Measurements from ENCODE around the gene HOMER3. TPM values are rescaled to one million over a fixed set of nuclear protein-coding genes. Genes with fewer than 3 reads are reported as not detected.
"Not testable (repeated sequence)": the region's sequence is repeated elsewhere in the genome, so short reads cannot be mapped to it uniquely, and the experiment has no call there.

HOMER3 gene
- total RNA-seq, 1 experiment from 2014 or later = not detected

DNA sequence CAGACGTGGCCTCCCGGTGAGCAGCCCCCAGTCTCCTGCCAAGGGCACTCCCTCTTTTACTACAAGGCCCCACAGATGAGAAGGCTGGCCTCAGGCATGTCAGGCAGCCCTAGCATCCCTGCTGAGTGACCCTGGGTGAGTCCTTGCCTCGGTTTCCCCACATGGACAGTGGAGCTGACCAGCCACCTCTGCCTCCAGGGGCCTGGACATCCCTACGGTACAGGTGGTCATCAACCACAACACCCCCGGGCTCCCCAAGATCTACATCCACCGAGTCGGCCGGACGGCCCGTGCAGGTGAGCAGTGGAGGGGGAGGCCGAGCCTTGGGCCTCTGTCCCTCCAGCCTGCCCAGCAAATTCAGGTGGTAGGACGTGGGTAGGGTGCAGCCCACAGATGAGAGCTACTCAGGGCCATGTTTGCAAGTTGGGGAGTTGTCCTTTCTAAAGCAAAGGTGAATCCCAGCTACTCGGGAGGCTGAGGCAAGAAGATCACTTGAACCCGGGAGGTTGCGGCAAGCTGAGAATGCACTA lies 16.3 kb downstream of the HOMER3 start:
- Histone ChIP-seq H3K27me3 (ENCODE audit: low read length) (no peaks in the 10 kb centered on the region), H3K79me2 (ENCODE audit: low read length) (peaks cover 18% of the 10 kb centered on the region), H3K36me3 (ENCODE audit: insufficient read depth, low read length) (peaks cover 16% of the 10 kb centered on the region), H3K9ac (ENCODE audit: low read length) (no peak overlapping the region), H3K9me3 (ENCODE audit: low read length) (no peaks in the 10 kb centered on the region), H4K20me1 (ENCODE audit: insufficient read depth, low read depth, low read length) (no peaks in the 10 kb centered on the region), H3K27ac (ENCODE audit: low read length) (no peak overlapping the region), H3K9me2 (replicated peaks; ENCODE audit: insufficient read depth, low read length) (no peaks in the 10 kb centered on the region), H3K4me3 (ENCODE audit: low read length) (no peak overlapping the region), H3K4me1 (ENCODE audit: low read length) (peaks cover 11% of the 10 kb centered on the region), H3K4me2 (ENCODE audit: low read depth, low read length, poor library complexity, severe bottlenecking) (no peak overlapping the region), H2AFZ (ENCODE audit: low read length) (no peak overlapping the region)
- DNase-seq = no peak

DNA sequence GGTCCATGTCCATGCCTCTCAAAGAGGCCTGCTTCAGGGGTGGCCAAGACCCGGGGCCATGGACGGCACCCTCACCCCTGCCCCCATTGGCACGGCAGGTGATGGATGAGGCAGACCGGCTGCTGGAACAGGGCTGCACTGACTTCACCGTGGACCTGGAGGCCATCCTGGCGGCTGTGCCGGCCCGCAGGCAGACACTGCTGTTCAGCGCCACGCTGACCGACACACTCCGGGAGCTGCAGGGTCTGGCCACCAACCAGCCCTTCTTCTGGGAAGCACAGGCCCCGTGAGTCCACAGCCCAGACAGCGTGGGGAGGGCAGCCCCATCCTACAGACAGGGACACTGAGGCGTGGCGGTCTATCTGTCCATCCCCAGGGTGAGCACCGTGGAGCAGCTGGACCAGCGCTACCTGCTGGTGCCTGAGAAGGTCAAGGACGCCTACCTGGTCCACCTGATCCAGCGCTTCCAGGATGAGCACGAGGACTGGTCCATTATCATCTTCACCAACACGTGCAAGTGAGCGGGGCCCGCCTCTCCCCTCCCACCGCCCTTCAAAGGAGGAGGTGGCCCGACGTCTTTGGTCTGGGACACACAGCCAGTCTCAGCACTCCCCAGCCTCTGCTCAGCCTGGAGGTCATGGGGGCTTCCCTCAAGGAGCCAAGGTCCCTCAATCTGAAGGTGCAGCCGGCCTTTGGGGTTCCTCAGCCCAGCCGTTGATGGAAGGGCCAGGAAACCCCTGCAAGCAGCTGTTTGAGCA lies 18.6 kb downstream of the HOMER3 start:
- H3K79me2 ChIP-seq (ENCODE audit: low read length) = peaks cover 36% of the 10 kb centered on the region
- no peak overlapping the region for H2AFZ ChIP-seq (ENCODE audit: low read length)
- H3K9ac ChIP-seq (ENCODE audit: low read length) = no peak overlapping the region
- no peak for DNase-seq
- H4K20me1 ChIP-seq (ENCODE audit: insufficient read depth, low read depth, low read length) = no peaks in the 10 kb centered on the region
- H3K36me3 ChIP-seq (ENCODE audit: insufficient read depth, low read length) = peaks cover 16% of the 10 kb centered on the region
- no peaks in the 10 kb centered on the region for H3K9me2 ChIP-seq (replicated peaks; ENCODE audit: insufficient read depth, low read length)
- H3K4me2 ChIP-seq (ENCODE audit: low read depth, low read length, poor library complexity, severe bottlenecking) = no peak overlapping the region
- no peak overlapping the region for H3K4me3 ChIP-seq (ENCODE audit: low read length)
- H3K9me3 ChIP-seq (ENCODE audit: low read length) = no peaks in the 10 kb centered on the region
- no peak overlapping the region for H3K27ac ChIP-seq (ENCODE audit: low read length)
- peaks cover 22% of the 10 kb centered on the region for H3K4me1 ChIP-seq (ENCODE audit: low read length)
- no peaks in the 10 kb centered on the region for H3K27me3 ChIP-seq (ENCODE audit: low read length)

DNA sequence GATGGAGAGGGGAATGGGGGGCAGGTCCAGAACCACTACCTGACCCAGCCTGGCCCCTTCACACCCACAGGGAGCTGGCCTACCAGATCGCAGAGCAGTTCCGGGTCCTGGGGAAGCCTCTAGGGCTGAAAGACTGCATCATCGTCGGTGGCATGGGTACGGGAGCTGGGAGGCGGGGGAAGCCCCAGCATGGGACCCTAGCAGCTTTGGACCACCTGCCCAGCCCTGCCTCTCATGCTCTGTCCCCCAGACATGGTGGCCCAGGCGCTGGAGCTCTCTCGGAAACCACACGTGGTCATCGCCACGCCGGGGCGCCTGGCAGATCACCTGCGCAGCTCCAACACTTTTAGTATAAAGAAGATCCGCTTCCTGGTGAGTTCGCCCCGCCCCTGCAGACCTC lies 19.4 kb downstream of the HOMER3 start:
- no peak overlapping the region for H3K4me2 ChIP-seq (ENCODE audit: low read depth, low read length, poor library complexity, severe bottlenecking)
- no peak overlapping the region for H3K9ac ChIP-seq (ENCODE audit: low read length)
- peaks cover 44% of the 10 kb centered on the region for H3K79me2 ChIP-seq (ENCODE audit: low read length)
- peaks cover 16% of the 10 kb centered on the region for H3K36me3 ChIP-seq (ENCODE audit: insufficient read depth, low read length)
- H2AFZ ChIP-seq (ENCODE audit: low read length) = no peak overlapping the region
- H3K4me1 ChIP-seq (ENCODE audit: low read length) = peaks cover 22% of the 10 kb centered on the region
- H3K9me3 ChIP-seq (ENCODE audit: low read length) = no peaks in the 10 kb centered on the region
- no peak overlapping the region for H3K27ac ChIP-seq (ENCODE audit: low read length)
- no peaks in the 10 kb centered on the region for H3K9me2 ChIP-seq (replicated peaks; ENCODE audit: insufficient read depth, low read length)
- H3K4me3 ChIP-seq (ENCODE audit: low read length) = no peak overlapping the region
- H3K27me3 ChIP-seq (ENCODE audit: low read length) = no peaks in the 10 kb centered on the region
- H4K20me1 ChIP-seq (ENCODE audit: insufficient read depth, low read depth, low read length) = no peaks in the 10 kb centered on the region
- no peak for DNase-seq

DNA sequence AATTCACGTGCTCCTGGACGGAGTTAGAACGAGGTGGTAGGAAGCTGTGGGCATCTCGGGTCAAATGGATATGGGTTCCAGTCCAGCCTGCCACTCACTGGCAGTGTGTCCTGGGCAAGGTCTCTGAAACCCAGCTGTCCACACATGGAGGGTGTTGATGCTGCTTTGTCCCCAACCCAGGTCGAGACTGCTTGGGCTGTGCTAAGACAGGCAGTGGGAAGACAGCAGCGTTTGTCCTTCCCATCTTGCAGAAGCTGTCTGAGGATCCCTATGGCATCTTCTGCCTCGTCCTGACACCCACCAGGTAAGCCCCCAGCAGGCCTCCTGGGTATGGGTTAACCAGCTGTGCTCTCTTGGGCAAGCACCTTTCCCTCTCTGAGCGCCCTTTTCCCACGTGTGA lies 20.6 kb downstream of the HOMER3 start:
- no peak overlapping the region for H3K27ac ChIP-seq (ENCODE audit: low read length)

DNA sequence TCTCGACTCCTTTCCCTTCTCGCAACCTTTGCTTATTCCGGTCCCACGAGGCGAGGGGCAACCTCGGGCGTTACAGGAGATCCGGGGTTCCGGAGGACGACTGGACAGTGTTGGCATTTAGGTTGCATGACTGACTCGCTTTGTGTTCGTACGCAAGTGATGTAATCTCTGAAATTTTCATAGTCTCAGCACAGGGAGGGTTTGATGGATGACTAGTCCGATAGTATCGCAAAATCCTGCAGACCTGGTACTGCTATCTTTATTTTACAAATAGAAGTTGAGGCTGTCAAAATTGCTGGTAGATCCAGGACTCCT lies 21.2 kb downstream of the HOMER3 start:
- Histone ChIP-seq H3K9me3 (ENCODE audit: low read length) (no peaks in the 10 kb centered on the region), H2AFZ (ENCODE audit: low read length) (no peak overlapping the region; the same call in 1 of the 2 replicates), H3K27me3 (ENCODE audit: low read length) (no peaks in the 10 kb centered on the region), H4K20me1 (ENCODE audit: insufficient read depth, low read depth, low read length) (peaks cover 6% of the 10 kb centered on the region; the same call in 1 of the 2 replicates), H3K4me1 (ENCODE audit: low read length) (peaks cover 22% of the 10 kb centered on the region), H3K9me2 (replicated peaks; ENCODE audit: insufficient read depth, low read length) (no peaks in the 10 kb centered on the region), H3K4me3 (ENCODE audit: low read length) (peak overlapping the region; percentile 98), H3K36me3 (ENCODE audit: insufficient read depth, low read length) (peaks cover 14% of the 10 kb centered on the region), H3K79me2 (ENCODE audit: low read length) (peaks cover 60% of the 10 kb centered on the region), H3K27ac (ENCODE audit: low read length) (no peak overlapping the region), H3K9ac (ENCODE audit: low read length) (peak overlapping the region; percentile 90), H3K4me2 (ENCODE audit: low read depth, low read length, poor library complexity, severe bottlenecking) (peak overlapping the region; percentile 96)
- no peak for DNase-seq

More for the DNA sequence above, 20.6 kb downstream of the HOMER3 start:
- Histone ChIP-seq H3K4me2 (ENCODE audit: low read depth, low read length, poor library complexity, severe bottlenecking) (peak overlapping the region; percentile 96), H3K9ac (ENCODE audit: low read length) (peak overlapping the region; percentile 90), H3K9me2 (replicated peaks; ENCODE audit: insufficient read depth, low read length) (no peaks in the 10 kb centered on the region), H3K9me3 (ENCODE audit: low read length) (no peaks in the 10 kb centered on the region), H3K79me2 (ENCODE audit: low read length) (peaks cover 55% of the 10 kb centered on the region), H3K36me3 (ENCODE audit: insufficient read depth, low read length) (peaks cover 10% of the 10 kb centered on the region), H3K4me3 (ENCODE audit: low read length) (peak overlapping the region; percentile 98), H4K20me1 (ENCODE audit: insufficient read depth, low read depth, low read length) (peaks cover under 1% of the 10 kb centered on the region; the same call in 1 of the 2 replicates), H3K4me1 (ENCODE audit: low read length) (peaks cover 22% of the 10 kb centered on the region), H3K27me3 (ENCODE audit: low read length) (no peaks in the 10 kb centered on the region), H2AFZ (ENCODE audit: low read length) (no peak overlapping the region)
- no peak for DNase-seq

DNA sequence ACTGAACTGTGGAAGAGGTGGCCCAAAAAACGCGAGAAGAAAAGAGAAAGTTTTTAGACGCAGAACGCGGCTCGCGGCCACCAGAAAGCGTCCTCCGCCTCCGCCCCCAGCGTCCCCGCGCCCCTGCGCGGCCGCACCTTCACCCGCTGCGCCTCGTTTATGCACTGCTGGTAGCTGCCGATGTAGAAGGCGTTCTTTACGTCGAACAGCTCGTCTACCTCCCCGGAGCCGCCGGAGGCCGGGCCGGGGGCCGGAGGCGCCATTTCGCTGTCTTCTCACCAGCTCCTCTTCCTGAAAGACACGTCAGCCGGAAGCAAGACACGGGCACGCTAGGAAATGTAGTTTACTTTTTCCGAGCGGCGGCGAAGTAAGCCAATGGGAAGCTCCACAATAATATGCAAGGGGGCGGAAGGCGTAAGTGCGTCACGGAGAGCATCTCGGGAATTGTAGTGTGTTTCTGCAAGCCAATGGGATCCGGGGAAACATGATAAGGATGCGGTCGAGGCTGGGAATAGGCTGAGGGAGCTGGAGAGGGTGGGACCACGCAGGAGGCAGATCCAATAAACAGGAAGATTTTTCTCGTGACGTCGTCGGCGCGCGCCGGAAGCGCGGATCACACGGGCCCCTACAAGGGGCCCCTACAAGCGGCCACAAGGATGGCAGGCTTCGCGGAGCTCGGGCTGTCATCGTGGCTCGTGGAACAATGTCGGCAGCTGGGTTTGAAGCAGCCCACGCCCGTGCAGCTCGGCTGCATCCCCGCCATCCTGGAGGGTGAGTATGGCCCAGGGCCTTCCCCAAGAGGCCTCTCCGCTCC lies 21.7 kb downstream of the HOMER3 start, which contains the start of the genes COPE and DDX49:
Gene COPE (minus strand): TSS at position 302 of the 814 bp plus-strand sequence. CDS start 39 bp downstream, at position 263.
Gene DDX49 (plus strand): TSS at position 630 of the 814 bp plus-strand sequence. CDS start 27 bp downstream, at position 657.
- Histone ChIP-seq H3K27ac (ENCODE audit: low read length) (peak within 1 kb of the TSS; percentile 29; the same call in 1 of the 2 replicates), H3K9me3 (ENCODE audit: low read length) (no peaks in the 10 kb centered on the region), H2AFZ (ENCODE audit: low read length) (peak within 1 kb of the TSS; percentile 34; the same call in 1 of the 2 replicates), H3K9me2 (replicated peaks; ENCODE audit: insufficient read depth, low read length) (no peaks in the 10 kb centered on the region), H3K4me2 (ENCODE audit: low read depth, low read length, poor library complexity, severe bottlenecking) (peak within 1 kb of the TSS; percentile 96), H3K4me1 (ENCODE audit: low read length) (peaks cover 22% of the 10 kb centered on the region), H3K9ac (ENCODE audit: low read length) (peak within 1 kb of the TSS; percentile 90), H4K20me1 (ENCODE audit: insufficient read depth, low read depth, low read length) (peaks cover 6% of the 10 kb centered on the region; the same call in 1 of the 2 replicates), H3K27me3 (ENCODE audit: low read length) (no peaks in the 10 kb centered on the region), H3K79me2 (ENCODE audit: low read length) (peaks cover 62% of the 10 kb centered on the region), H3K4me3 (ENCODE audit: low read length) (peak within 1 kb of the TSS; percentile 98), H3K36me3 (ENCODE audit: insufficient read depth, low read length) (peaks cover 9% of the 10 kb centered on the region)
- DNase-seq = peak; percentile 100

DNA sequence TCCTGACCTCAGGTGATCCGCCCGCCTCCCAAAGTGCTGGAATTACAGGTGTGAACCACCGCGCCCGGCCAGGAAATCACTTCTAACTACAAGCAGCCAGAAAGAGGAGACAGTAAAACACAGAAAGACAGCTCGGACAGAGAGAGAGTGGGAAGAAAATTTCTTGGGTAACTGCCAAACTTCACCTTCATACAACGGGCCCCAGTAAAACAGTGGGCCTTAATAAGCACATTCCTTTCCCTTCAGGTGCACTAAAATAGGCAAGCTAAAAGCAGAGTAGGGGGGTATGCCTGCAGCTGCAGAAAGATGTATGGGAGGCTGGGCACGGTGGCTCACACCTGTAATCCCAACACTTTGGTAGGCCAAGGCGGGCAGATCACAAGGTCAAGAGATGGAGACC lies 23.4 kb downstream of the HOMER3 start:
- not testable (repeated sequence) for H3K9me2 ChIP-seq (replicated peaks; ENCODE audit: insufficient read depth, low read length); H3K9me3 ChIP-seq (ENCODE audit: low read length); H4K20me1 ChIP-seq (ENCODE audit: insufficient read depth, low read depth, low read length); H2AFZ ChIP-seq (ENCODE audit: low read length); H3K27ac ChIP-seq (ENCODE audit: low read length); DNase-seq; H3K27me3 ChIP-seq (ENCODE audit: low read length)
- Histone ChIP-seq H3K36me3 (ENCODE audit: insufficient read depth, low read length) (peaks cover 10% of the 10 kb centered on the region; the same call in 1 of the 2 replicates), H3K4me1 (ENCODE audit: low read length) (peaks cover 22% of the 10 kb centered on the region), H3K4me2 (ENCODE audit: low read depth, low read length, poor library complexity, severe bottlenecking) (peak overlapping the region; percentile 73), H3K9ac (ENCODE audit: low read length) (peak overlapping the region; percentile 79; the same call in 1 of the 2 replicates), H3K4me3 (ENCODE audit: low read length) (peak overlapping the region; percentile 45; the same call in 1 of the 2 replicates), H3K79me2 (ENCODE audit: low read length) (peaks cover 70% of the 10 kb centered on the region)
